Mucosa of stomach (tissue), 1 donor: ENCODE results near the gene DSE.

Source experiments
- H3K27me3 ChIP-seq: one replicate; pipeline ENCODE4 v1.7.0; 2013; ENCODE audit warnings: mild to moderate bottlenecking, low read length; ENCODE audit not compliant: control insufficient read depth, insufficient read depth
- H3K36me3 ChIP-seq: one replicate; pipeline ENCODE4 v1.7.0; 2013; ENCODE audit warnings: low read length; ENCODE audit not compliant: control insufficient read depth, insufficient read depth
- H3K4me1 ChIP-seq: one replicate; pipeline ENCODE4 v1.7.0; 2013; ENCODE audit warnings: mild to moderate bottlenecking, low read length; ENCODE audit not compliant: control insufficient read depth, insufficient read depth
- H3K4me3 ChIP-seq: one replicate; pipeline ENCODE4 v1.7.0; 2013; ENCODE audit warnings: low read length
- H3K9ac ChIP-seq: one replicate; pipeline ENCODE4 v1.7.0; 2013; ENCODE audit warnings: mild to moderate bottlenecking, low read length, moderate library complexity
- H3K9me3 ChIP-seq: one replicate; pipeline ENCODE4 v1.7.0; 2013; ENCODE audit warnings: mild to moderate bottlenecking, low read length, moderate library complexity; ENCODE audit not compliant: control insufficient read depth
- donor health status: Pancreatic carcinoma.

Gene DSE

GRCh38 chr6:116379764-116380163 is 9.0 kb downstream of the DSE start:
- Histone ChIP-seq H3K4me3 (no peak overlapping the region), H3K4me1 (no peaks in the 10 kb centered on the region), H3K27me3 (no peaks in the 10 kb centered on the region), H3K9me3 (no peaks in the 10 kb centered on the region), H3K36me3 (no peaks in the 10 kb centered on the region), H3K9ac (no peak overlapping the region)

GRCh38 chr6:116380346-116380745 is 9.6 kb downstream of the DSE start:
- H3K9me3 ChIP-seq, result no peaks in the 10 kb centered on the region
- no peaks in the 10 kb centered on the region for H3K27me3 ChIP-seq
- H3K9ac ChIP-seq, result no peak overlapping the region
- no peak overlapping the region for H3K4me3 ChIP-seq
- no peaks in the 10 kb centered on the region for H3K4me1 ChIP-seq
- H3K36me3 ChIP-seq, result no peaks in the 10 kb centered on the region

GRCh38 chr6:116381000-116381399 is 10.3 kb downstream of the DSE start:
- Histone ChIP-seq H3K9me3 (no peaks in the 10 kb centered on the region), H3K27me3 (no peaks in the 10 kb centered on the region), H3K4me3 (no peak overlapping the region), H3K4me1 (no peaks in the 10 kb centered on the region), H3K36me3 (no peaks in the 10 kb centered on the region), H3K9ac (no peak overlapping the region)

DNA sequence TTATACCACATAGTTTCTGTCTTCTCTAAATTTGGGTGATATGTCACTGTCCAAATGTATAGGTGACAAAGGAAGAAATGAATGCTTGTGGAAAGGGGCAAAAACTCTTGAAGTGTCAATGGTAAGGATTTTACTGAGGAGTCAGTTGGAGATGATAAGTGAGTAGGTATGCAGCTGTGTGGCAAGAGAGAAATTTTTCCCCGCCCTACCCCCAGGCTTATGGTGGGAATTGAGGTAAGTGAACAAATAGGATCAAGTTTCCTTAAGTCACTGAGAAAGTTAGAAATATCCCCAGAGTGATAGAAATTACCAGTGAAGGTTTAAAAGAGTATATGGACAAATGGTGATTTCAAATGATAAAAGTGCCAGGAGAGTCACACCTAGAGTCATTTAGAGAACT is 11.8 kb downstream of the DSE start:
- no peaks in the 10 kb centered on the region for H3K4me1 ChIP-seq
- no peak overlapping the region for H3K9ac ChIP-seq
- H3K36me3 ChIP-seq, result no peaks in the 10 kb centered on the region
- no peak overlapping the region for H3K4me3 ChIP-seq
- H3K27me3 ChIP-seq, result no peaks in the 10 kb centered on the region
- H3K9me3 ChIP-seq, result no peaks in the 10 kb centered on the region

- H3K27me3 ChIP-seq, result no peaks in the 10 kb centered on the region
- no peak overlapping the region for H3K9ac ChIP-seq
- no peaks in the 10 kb centered on the region for H3K4me1 ChIP-seq
- no peaks in the 10 kb centered on the region for H3K36me3 ChIP-seq
- H3K4me3 ChIP-seq, result no peak overlapping the region
- H3K9me3 ChIP-seq, result no peaks in the 10 kb centered on the region
Observed at GRCh38 chr6:116384727-116385458, 14.1 kb downstream of the DSE start.

GRCh38 chr6:116385459-116385802 is 14.7 kb downstream of the DSE start:
- H3K27me3 ChIP-seq, result no peaks in the 10 kb centered on the region
- no peaks in the 10 kb centered on the region for H3K36me3 ChIP-seq
- no peak overlapping the region for H3K9ac ChIP-seq
- H3K4me3 ChIP-seq, result no peak overlapping the region
- H3K9me3 ChIP-seq, result no peaks in the 10 kb centered on the region
- no peaks in the 10 kb centered on the region for H3K4me1 ChIP-seq

- Histone ChIP-seq H3K4me3 (no peak overlapping the region), H3K4me1 (no peaks in the 10 kb centered on the region), H3K36me3 (no peaks in the 10 kb centered on the region), H3K27me3 (no peaks in the 10 kb centered on the region), H3K9ac (no peak overlapping the region), H3K9me3 (no peaks in the 10 kb centered on the region)
Observed at GRCh38 chr6:116385921-116386320, 15.2 kb downstream of the DSE start.

GRCh38 chr6:116386581-116387299 is 16.0 kb downstream of the DSE start:
- Histone ChIP-seq H3K9me3 (no peaks in the 10 kb centered on the region), H3K9ac (no peak overlapping the region), H3K4me1 (no peaks in the 10 kb centered on the region), H3K36me3 (no peaks in the 10 kb centered on the region), H3K4me3 (no peak overlapping the region), H3K27me3 (no peaks in the 10 kb centered on the region)

DNA sequence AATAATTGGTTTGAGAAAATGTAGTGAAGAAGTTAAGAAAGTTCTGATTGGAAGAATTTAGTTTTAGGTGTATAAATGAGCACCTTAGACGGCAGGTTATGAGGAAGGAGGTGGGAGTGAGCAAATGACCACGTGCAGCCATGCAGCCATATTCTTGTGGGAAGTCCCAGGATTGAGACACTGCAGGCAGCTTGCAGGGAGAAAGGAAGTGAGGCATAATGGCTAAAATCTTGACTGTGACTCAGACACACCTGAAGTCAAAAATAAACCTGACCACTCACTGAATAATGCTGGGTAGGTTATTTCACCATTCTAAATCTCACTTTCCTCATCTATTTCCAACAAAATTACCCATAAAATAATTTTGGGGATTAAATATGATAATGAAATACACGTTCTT is 16.6 kb downstream of the DSE start:
- Histone ChIP-seq H3K9me3 (no peaks in the 10 kb centered on the region), H3K4me3 (no peak overlapping the region), H3K27me3 (no peaks in the 10 kb centered on the region), H3K9ac (no peak overlapping the region), H3K4me1 (no peaks in the 10 kb centered on the region), H3K36me3 (no peaks in the 10 kb centered on the region)

DNA sequence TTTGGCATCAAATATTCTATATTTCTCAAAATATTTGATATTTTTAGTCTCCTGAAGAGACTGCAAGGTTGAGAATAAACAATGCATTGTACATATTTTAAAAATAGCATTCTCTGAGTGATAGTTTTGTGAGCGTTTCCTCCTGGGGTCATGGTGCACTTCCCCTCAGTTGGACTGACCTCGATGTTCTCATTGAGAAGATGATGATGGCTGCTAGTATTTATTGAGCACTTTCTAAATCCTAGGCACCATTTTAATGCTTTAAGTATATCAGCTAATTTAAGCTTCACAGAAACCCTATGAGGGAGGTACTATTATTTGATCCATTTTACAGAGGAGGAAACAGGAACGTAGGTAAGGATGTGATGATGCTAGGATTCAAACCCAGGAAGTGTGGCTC is 18.2 kb downstream of the DSE start:
- Histone ChIP-seq H3K36me3 (no peaks in the 10 kb centered on the region), H3K4me1 (no peaks in the 10 kb centered on the region), H3K9ac (no peak overlapping the region), H3K9me3 (no peaks in the 10 kb centered on the region), H3K4me3 (no peak overlapping the region), H3K27me3 (no peaks in the 10 kb centered on the region)

DNA sequence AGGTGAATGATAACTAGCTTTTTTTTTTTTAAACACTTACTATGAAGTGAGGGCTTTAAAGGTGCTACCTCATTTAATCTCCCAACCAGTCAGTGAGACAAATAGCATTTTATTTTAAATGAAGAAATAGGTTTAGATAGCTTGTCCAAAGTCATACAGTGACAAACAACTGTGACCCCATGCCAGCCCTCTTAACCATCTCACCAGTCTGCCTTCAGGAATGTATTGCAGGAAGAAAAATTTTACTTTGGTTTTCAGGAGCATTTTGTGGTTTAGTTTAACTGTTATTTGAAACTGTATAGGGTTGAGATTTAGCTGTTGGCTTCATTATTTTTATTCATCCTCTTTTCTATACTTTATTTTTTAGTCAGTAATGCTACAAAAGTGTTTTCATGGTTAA is 18.6 kb downstream of the DSE start:
- no peaks in the 10 kb centered on the region for H3K36me3 ChIP-seq
- no peaks in the 10 kb centered on the region for H3K9me3 ChIP-seq
- H3K27me3 ChIP-seq, result no peaks in the 10 kb centered on the region
- no peak overlapping the region for H3K4me3 ChIP-seq
- no peak overlapping the region for H3K9ac ChIP-seq
- H3K4me1 ChIP-seq, result no peaks in the 10 kb centered on the region

GRCh38 chr6:116390581-116390980 is 19.8 kb downstream of the DSE start:
- H3K9ac ChIP-seq, result no peak overlapping the region
- H3K4me1 ChIP-seq, result no peaks in the 10 kb centered on the region
- H3K27me3 ChIP-seq, result no peaks in the 10 kb centered on the region
- H3K4me3 ChIP-seq, result no peak overlapping the region
- H3K36me3 ChIP-seq, result no peaks in the 10 kb centered on the region
- no peaks in the 10 kb centered on the region for H3K9me3 ChIP-seq
